Parathyroid adenoma (tissue), 2 donors: ENCODE data around the gene BEST2.

Source experiments
- H2AFZ ChIP-seq: fragments of 300-600 bp; sonication (generic); one replicate; pipeline ENCODE4 v1.7.0; 2017; ENCODE audit warnings: antibody characterized with exemption, mild to moderate bottlenecking
- H3K27ac ChIP-seq: fragments of 300-600 bp; sonication (generic); one replicate; pipeline ENCODE4 v1.7.0; 2017
- H3K27me3 ChIP-seq: fragments of 300-600 bp; sonication (generic); one replicate; pipeline ENCODE4 v1.7.0; 2017; ENCODE audit warnings: low read length; ENCODE audit not compliant: control insufficient read depth, insufficient read depth
- H3K36me3 ChIP-seq: fragments of 300-600 bp; sonication (generic); one replicate; pipeline ENCODE4 v1.7.0; 2017; ENCODE audit warnings: low read length; ENCODE audit not compliant: control insufficient read depth, insufficient read depth
- H3K4me1 ChIP-seq: fragments of 300-600 bp; sonication (generic); one replicate; pipeline ENCODE4 v1.7.0; 2017; ENCODE audit warnings: control low read depth
- H3K4me2 ChIP-seq: fragments of 300-600 bp; sonication (generic); one replicate; pipeline ENCODE4 v1.7.0; 2017; ENCODE audit warnings: low read length
- H3K4me3 ChIP-seq: fragments of 300-600 bp; sonication (generic); one replicate; pipeline ENCODE4 v1.7.0; 2017; ENCODE audit warnings: low read depth, low read length
- H3K79me2 ChIP-seq: fragments of 300-600 bp; sonication (generic); one replicate; pipeline ENCODE4 v1.7.0; 2017; ENCODE audit warnings: control low read depth
- H3K9ac ChIP-seq: fragments of 300-600 bp; sonication (generic); one replicate; pipeline ENCODE4 v1.7.0; 2017; ENCODE audit warnings: mild to moderate bottlenecking
- H3K9me3 ChIP-seq: fragments of 300-600 bp; sonication (generic); one replicate; pipeline ENCODE4 v1.7.0; 2017; ENCODE audit warnings: low read length; ENCODE audit not compliant: control insufficient read depth
- CTCF ChIP-seq: fragments of 300-600 bp; sonication (generic); IDR thresholded peaks from one replicate; pipeline ENCODE4 v1.7.0; 2017; ENCODE audit warnings: antibody characterized with exemption, mild to moderate bottlenecking
- donor health status: primary hyperparathyroidism.

Gene BEST2

GRCh38 chr19:12736995-12737834, 14.4 kb upstream of the BEST2 start, which contains the start of gene GET3:
Gene GET3 (plus strand): TSS chr19:12737497. CDS start chr19:12737506, 9 bp downstream.
- peak within 1 kb of the TSS; percentile 9 for H3K9ac ChIP-seq
- peak within 1 kb of the TSS; percentile 96 for H3K4me3 ChIP-seq
- H3K9me3 ChIP-seq = no peaks in the 10 kb centered on the region
- H3K4me2 ChIP-seq = peak within 1 kb of the TSS; percentile 80
- no peak for TF ChIP-seq CTCF
- peak within 1 kb of the TSS; percentile 92 for H3K27ac ChIP-seq
- no peaks in the 10 kb centered on the region for H3K27me3 ChIP-seq
- peaks cover 11% of the 10 kb centered on the region for H3K4me1 ChIP-seq
- peak within 1 kb of the TSS; percentile 75 for H2AFZ ChIP-seq
- peaks cover 35% of the 10 kb centered on the region for H3K79me2 ChIP-seq
- H3K36me3 ChIP-seq = no peaks in the 10 kb centered on the region

DNA sequence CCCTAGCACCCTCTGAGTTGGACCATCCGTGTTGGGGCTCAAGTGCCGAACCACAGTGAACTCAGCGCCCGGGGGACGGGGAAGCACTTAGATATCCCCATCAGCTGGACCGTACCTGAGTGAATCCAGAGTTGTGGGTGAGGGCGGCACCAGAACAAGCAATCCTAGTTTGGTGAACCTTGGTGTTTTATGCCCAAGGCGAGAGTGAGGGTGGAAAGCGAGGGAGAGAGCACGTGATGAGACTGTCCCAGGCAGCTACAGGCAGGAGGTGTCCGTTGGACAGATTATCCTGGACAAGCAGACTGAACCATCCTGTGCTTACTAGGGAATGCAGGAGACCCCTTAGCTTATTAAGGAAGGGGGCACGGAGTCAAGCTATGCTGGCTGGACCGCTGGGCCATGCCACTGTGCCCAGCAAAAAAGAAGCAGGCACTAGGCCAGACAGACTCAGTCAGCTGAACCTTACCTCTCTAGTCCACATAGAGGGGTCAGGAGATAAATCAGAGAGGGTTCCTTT, 13.7 kb upstream of the BEST2 start:
- Histone ChIP-seq H3K4me3 (peak overlapping the region; percentile 96), H3K9ac (peak overlapping the region; percentile 9), H2AFZ (peak overlapping the region; percentile 75), H3K27me3 (no peaks in the 10 kb centered on the region), H3K36me3 (no peaks in the 10 kb centered on the region), H3K9me3 (no peaks in the 10 kb centered on the region), H3K27ac (peak overlapping the region; percentile 92), H3K4me1 (peaks cover 8% of the 10 kb centered on the region), H3K4me2 (peak overlapping the region; percentile 80), H3K79me2 (peaks cover 28% of the 10 kb centered on the region)
- TF ChIP-seq CTCF = no peak

DNA sequence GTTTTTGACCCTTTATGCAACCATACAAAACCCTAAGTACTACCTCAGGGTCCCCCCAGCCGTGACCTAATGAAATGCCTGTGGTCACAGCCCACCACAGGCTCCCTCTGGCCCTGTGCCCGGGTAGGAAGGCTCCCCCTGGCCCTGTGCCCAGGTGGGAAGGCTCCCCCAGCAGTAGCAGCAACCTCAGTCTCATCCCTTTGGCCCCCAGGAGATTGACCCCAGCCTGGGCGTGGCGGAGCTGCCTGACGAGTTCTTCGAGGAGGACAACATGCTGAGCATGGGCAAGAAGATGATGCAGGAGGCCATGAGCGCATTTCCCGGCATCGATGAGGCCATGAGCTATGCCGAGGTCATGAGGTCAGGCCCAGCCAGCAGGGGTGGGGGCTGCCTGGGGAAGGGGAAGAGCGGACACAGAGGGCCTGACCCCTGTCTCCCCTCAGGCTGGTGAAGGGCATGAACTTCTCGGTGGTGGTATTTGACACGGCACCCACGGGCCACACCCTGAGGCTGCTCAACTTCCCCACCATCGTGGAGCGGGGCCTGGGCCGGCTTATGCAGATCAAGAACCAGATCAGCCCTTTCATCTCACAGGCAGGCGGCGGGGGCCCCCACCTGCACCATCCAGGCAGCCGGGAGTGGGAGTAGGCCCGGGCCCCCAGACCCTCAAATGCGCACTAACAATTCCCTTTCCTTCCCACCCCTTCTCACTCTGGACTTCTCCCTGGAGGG, 6.3 kb upstream of the BEST2 start:
- TF ChIP-seq CTCF = no peak
- H2AFZ ChIP-seq = no peak overlapping the region
- no peaks in the 10 kb centered on the region for H3K4me1 ChIP-seq
- H3K27ac ChIP-seq = no peak overlapping the region
- no peaks in the 10 kb centered on the region for H3K27me3 ChIP-seq
- H3K4me2 ChIP-seq = no peak overlapping the region
- no peaks in the 10 kb centered on the region for H3K36me3 ChIP-seq
- no peaks in the 10 kb centered on the region for H3K79me2 ChIP-seq
- H3K4me3 ChIP-seq = no peak overlapping the region
- H3K9ac ChIP-seq = no peak overlapping the region
- no peaks in the 10 kb centered on the region for H3K9me3 ChIP-seq

- Histone ChIP-seq H3K36me3 (no peaks in the 10 kb centered on the region), H3K27ac (no peak overlapping the region), H2AFZ (no peak overlapping the region), H3K4me1 (no peaks in the 10 kb centered on the region), H3K4me3 (no peak overlapping the region), H3K79me2 (no peaks in the 10 kb centered on the region), H3K27me3 (no peaks in the 10 kb centered on the region), H3K4me2 (no peak overlapping the region), H3K9me3 (no peaks in the 10 kb centered on the region), H3K9ac (no peak overlapping the region)
- TF ChIP-seq CTCF = no peak
Measured at GRCh38 chr19:12748489-12748888, 3.1 kb upstream of the BEST2 start.
